IMR-90 (cell line): ENCODE measurements around the gene MARCO. TPM values are rescaled to one million over a fixed set of nuclear protein-coding genes. Genes with fewer than 3 reads are reported as not detected.
"Not testable (repeated sequence)": the region's sequence is repeated elsewhere in the genome, so short reads cannot be mapped to it uniquely, and the experiment has no call there.

Experiments
- ATAC-seq: fragments of 200-7000 bp; cut with Tn5 transposase; 2 replicates; pipeline ENCODE4 v1.9.1; 2020; ENCODE audit warnings: low read depth, mild to moderate bottlenecking, moderate library complexity
- BruUV-seq: library from RNA; stranded (reverse); fragments of 400-500 nt; replicated peaks from 2 replicates; lab custom pipeline; 2021; lab: Mats Ljungman, UMichigan
- CTCF ChIA-PET: fragments of 300-600 bp; formaldehyde crosslinking; extraction: SDS; loops from one replicate; lab custom pipeline; 2021; ENCODE audit warnings: antibody characterized with exemption; lab: Yijun Ruan, JAX
- POLR2A ChIA-PET: fragments of 300-600 bp; sonication (Branson Sonifier 250); formaldehyde crosslinking; loops from one replicate; lab custom pipeline; 2022; ENCODE audit warnings: antibody characterized with exemption; ENCODE audit not compliant: unreplicated experiment; lab: Charles Lee
- DNase-seq: peaks from one replicate; pipeline ENCODE4 v3.0.0; 2013
- H2AFZ ChIP-seq: replicated peaks from 2 replicates; pipeline ENCODE3; 2013; ENCODE audit warnings: low read length, mild to moderate bottlenecking; ENCODE audit not compliant: poor library complexity
- H2AK5ac ChIP-seq: 2 replicates; pipeline ENCODE4 v1.6.1; 2013; ENCODE audit warnings: low read depth, low read length, inconsistent platforms
- H2AK9ac ChIP-seq: replicated peaks from 2 replicates; pipeline ENCODE3; 2013; ENCODE audit warnings: mild to moderate bottlenecking, low read depth, low read length, moderate library complexity; ENCODE audit not compliant: poor library complexity
- H2BK120ac ChIP-seq: 2 replicates; pipeline ENCODE4 v1.6.1; 2013; ENCODE audit warnings: low read depth, low read length, inconsistent platforms
- H2BK15ac ChIP-seq: 3 replicates; pipeline ENCODE4 v1.6.1; 2013; ENCODE audit warnings: low read depth, low read length, inconsistent platforms
- H2BK20ac ChIP-seq: 2 replicates; pipeline ENCODE4 v1.6.1; 2013; ENCODE audit warnings: low read depth, mild to moderate bottlenecking, inconsistent platforms, low read length, moderate library complexity
- H2BK5ac ChIP-seq: 2 replicates; pipeline ENCODE4 v1.6.1; 2013; ENCODE audit warnings: mild to moderate bottlenecking, low read depth, low read length, inconsistent platforms; ENCODE audit not compliant: poor library complexity, severe bottlenecking
- H3K14ac ChIP-seq: replicated peaks from 2 replicates; pipeline ENCODE4 v1.6.1; 2013; ENCODE audit warnings: low read depth, low read length, inconsistent platforms
- H3K18ac ChIP-seq: 2 replicates; pipeline ENCODE4 v1.6.1; 2013; ENCODE audit warnings: low read depth, low read length, control low read depth
- H3K23ac ChIP-seq: 2 replicates; pipeline ENCODE4 v1.6.1; 2013; ENCODE audit warnings: low read depth, low read length, inconsistent platforms
- H3K27ac ChIP-seq: 2 replicates; pipeline ENCODE4 v1.5.1; 2013; ENCODE audit warnings: mild to moderate bottlenecking, control low read depth, low read length; ENCODE audit not compliant: insufficient read depth
- H3K27me3 ChIP-seq: 2 replicates; pipeline ENCODE4 v1.6.1; 2013; ENCODE audit warnings: low read length; ENCODE audit not compliant: control insufficient read depth, insufficient read depth
- H3K36me3 ChIP-seq: 2 replicates; pipeline ENCODE4 v1.6.1; 2013; ENCODE audit warnings: low read length, mixed read lengths; ENCODE audit not compliant: control insufficient read depth, insufficient read depth
- H3K4ac ChIP-seq: 2 replicates; pipeline ENCODE4 v1.6.1; 2013; ENCODE audit warnings: low read depth, low read length, inconsistent platforms
- H3K4me1 ChIP-seq: 2 replicates; pipeline ENCODE4 v1.6.1; 2013; ENCODE audit warnings: low read length, mixed read lengths; ENCODE audit not compliant: control insufficient read depth, insufficient read depth
- H3K4me2 ChIP-seq: 2 replicates; pipeline ENCODE4 v1.6.1; 2013; ENCODE audit warnings: low read depth, mild to moderate bottlenecking, control low read depth, low read length, moderate library complexity
- H3K4me3 ChIP-seq: 2 replicates; pipeline ENCODE4 v1.5.1; 2013; ENCODE audit warnings: low read depth, mild to moderate bottlenecking, control low read depth, low read length, moderate library complexity; ENCODE audit not compliant: insufficient read depth
- H3K56ac ChIP-seq: 2 replicates; pipeline ENCODE4 v1.6.1; 2013; ENCODE audit warnings: low read length, inconsistent platforms; ENCODE audit not compliant: insufficient read depth; ENCODE audit errors: extremely low read depth
- H3K79me1 ChIP-seq, 2 experiments: 2 replicates each; pipeline ENCODE4 v1.6.1; 2013; ENCODE audit warnings: low read length in 2 of 2, inconsistent platforms in 1 of 2, low read depth in 1 of 2
- H3K9ac ChIP-seq: 2 replicates; pipeline ENCODE4 v1.6.1; 2013; ENCODE audit warnings: low read depth, low read length, control low read depth
- H3K9me1 ChIP-seq: 2 replicates; pipeline ENCODE4 v1.6.1; 2013; ENCODE audit warnings: low read length, inconsistent platforms; ENCODE audit not compliant: insufficient read depth
- H3K9me3 ChIP-seq: 2 replicates; pipeline ENCODE4 v1.6.1; 2013; ENCODE audit warnings: low read length; ENCODE audit not compliant: control insufficient read depth, insufficient read depth
- H4K20me1 ChIP-seq: 2 replicates; pipeline ENCODE4 v1.6.1; 2013; ENCODE audit warnings: low read length, inconsistent platforms; ENCODE audit not compliant: insufficient read depth
- H4K5ac ChIP-seq: 2 replicates; pipeline ENCODE4 v1.6.1; 2013; ENCODE audit warnings: mild to moderate bottlenecking, low read depth, low read length, control low read depth
- H4K8ac ChIP-seq, 2 experiments: 2 replicates each; pipeline ENCODE4 v1.6.1; 2013; ENCODE audit warnings: low read depth in 2 of 2, low read length in 2 of 2, control low read depth in 1 of 2, inconsistent platforms in 1 of 2
- H4K91ac ChIP-seq: 2 replicates; pipeline ENCODE4 v1.6.1; 2013; ENCODE audit warnings: low read depth, low read length, inconsistent platforms; ENCODE audit not compliant: insufficient read depth
- FOS ChIP-seq: fragments of 150-350 bp; IDR thresholded peaks from 2 replicates; pipeline ENCODE4 v1.6.1; 2016; ENCODE audit warnings: low read depth, low read length
- MAFK ChIP-seq: IDR thresholded peaks from 2 replicates; pipeline ENCODE4 v1.6.1; 2012; ENCODE audit warnings: low read depth, low read length, improper control_type of control experiment
- MAZ ChIP-seq: IDR thresholded peaks from 2 replicates; pipeline ENCODE4 v1.6.1; 2012; ENCODE audit warnings: low read depth, mild to moderate bottlenecking, low read length, improper control_type of control experiment, moderate library complexity, borderline replicate concordance
- RCOR1 ChIP-seq: IDR thresholded peaks from 2 replicates; pipeline ENCODE4 v1.6.1; 2012; ENCODE audit warnings: mild to moderate bottlenecking, low read length, improper control_type of control experiment; ENCODE audit not compliant: insufficient replicate concordance
- RFX5 ChIP-seq: IDR thresholded peaks from 2 replicates; pipeline ENCODE4 v1.8.0; 2012; ENCODE audit warnings: low read depth, mild to moderate bottlenecking, low read length, moderate library complexity
- USF2 ChIP-seq: fragments of 150-350 bp; IDR thresholded peaks from 2 replicates; pipeline ENCODE4 v1.6.1; 2017; ENCODE audit warnings: mild to moderate bottlenecking, antibody characterized with exemption, low read length, low read depth
- WGBS, 2 experiments: methylation state at CpG; one replicate each; pipeline versions ENCODE4 v1.1.5 to v1.1.7; 2013; ENCODE audit warnings: missing lambda C conversion rate in 2 of 2; ENCODE audit not compliant: insufficient read length in 1 of 2; ENCODE audit errors: extremely low coverage in 2 of 2; 5-methylcytosine and 5-hydroxymethylcytosine counted together
- dilution Hi-C: fragments of 300-500 bp; cut with HindIII; formaldehyde crosslinking; loops from one replicate; pipeline ENCODE4 v1.14.3; 2018; ENCODE audit warnings: low sequenced_read_pairs; ENCODE audit not compliant: unreplicated experiment
- in situ Hi-C: fragments of 300-500 bp; cut with MboI; formaldehyde crosslinking; loops from 3 replicates; pipeline ENCODE4 v1.14.3; 2019; ENCODE audit warnings: low sequenced_read_pairs, inconsistent platforms, mixed read lengths
- intact Hi-C: fragments of 100-400 bp; cut with micrococcal nuclease; formaldehyde crosslinking; loops from 2 replicates; pipeline ENCODE4 v1.10.0; 2022
- polyA plus RNA-seq, 3 experiments: library from polyadenylated mRNA; depleted of rRNA; stranded (reverse); fragments of >200 nt; gene quantifications; 2 replicates each; pipeline ENCODE4 v1.2.3, GENCODE V29; 2012; ENCODE audit warnings: low replicate concordance in 1 of 3
- total RNA-seq: library from RNA; depleted of rRNA; stranded (reverse); fragments of >200 nt; gene quantifications from 2 replicates; pipeline ENCODE4 v1.2.3, GENCODE V29; 2012

The MARCO gene
- total and polyA plus RNA-seq, 2 of the 4 experiments (the other 2 are of a cell fraction) = not detected

- H3K9me3 ChIP-seq = no peaks in the 10 kb centered on the region
- TF ChIP-seq MAFK (no peak), MAZ (no peak), USF2 (no peak), RCOR1 (no peak), FOS (no peak), RFX5 (no peak)
- no peak overlapping the region for H2AK9ac ChIP-seq
- H3K27ac ChIP-seq = no peak overlapping the region
- no peak for DNase-seq
- no peak overlapping the region for H4K8ac ChIP-seq
- ChIA-PET POLR2A (no interaction called here), CTCF (no interaction called here)
- no peak overlapping the region for H2BK20ac ChIP-seq
- H4K5ac ChIP-seq = no peak overlapping the region
- dilution Hi-C loops (no loop called here), intact Hi-C loops (no loop called here), in situ Hi-C loops (no loop called here)
- H3K27me3 ChIP-seq = no peaks in the 10 kb centered on the region
- no peak overlapping the region for H4K91ac ChIP-seq
- H2AFZ ChIP-seq = no peak overlapping the region
- H3K4me2 ChIP-seq = no peak overlapping the region
- no peak overlapping the region for H3K56ac ChIP-seq
- no peak overlapping the region for H3K4me3 ChIP-seq
- H3K4ac ChIP-seq = no peak overlapping the region
- H3K9me1 ChIP-seq = no peaks in the 10 kb centered on the region
- H2BK15ac ChIP-seq = no peak overlapping the region
- no peaks in the 10 kb centered on the region for H4K20me1 ChIP-seq
- no peak overlapping the region for H3K23ac ChIP-seq
- no CpG with 5 or more reads among the region's 3 CpGs for WGBS, 2 experiments
- no TSS peak for BruUV-seq
- H3K79me1 ChIP-seq = no peaks in the 10 kb centered on the region
- H3K18ac ChIP-seq = no peak overlapping the region
- H2AK5ac ChIP-seq = no peak overlapping the region
- no peak overlapping the region for H3K14ac ChIP-seq
- ATAC-seq = no peak
- H3K4me1 ChIP-seq = no peaks in the 10 kb centered on the region
- H3K36me3 ChIP-seq = no peaks in the 10 kb centered on the region
- H3K9ac ChIP-seq = no peak overlapping the region
- H2BK120ac ChIP-seq = no peak overlapping the region
- H2BK5ac ChIP-seq = no peak overlapping the region
Measured at GRCh38 chr2:118945881-118946280, 3.9 kb downstream of the MARCO start.

- H3K4me1 ChIP-seq, BruUV-seq, H3K79me1 ChIP-seq, H4K8ac ChIP-seq, H3K27me3 ChIP-seq, H3K14ac ChIP-seq, H2BK15ac ChIP-seq, intact Hi-C loops, H2AK5ac ChIP-seq, H2BK120ac ChIP-seq, H3K23ac ChIP-seq, H4K20me1 ChIP-seq, DNase-seq, H3K9ac ChIP-seq, POLR2A ChIA-PET, H3K9me1 ChIP-seq, H3K56ac ChIP-seq, H2BK5ac ChIP-seq, H2AK9ac ChIP-seq, H3K4ac ChIP-seq, H3K9me3 ChIP-seq, H2BK20ac ChIP-seq, H3K4me2 ChIP-seq, H3K36me3 ChIP-seq, H4K5ac ChIP-seq, ATAC-seq, H3K18ac ChIP-seq, dilution Hi-C loops, H3K4me3 ChIP-seq, H4K91ac ChIP-seq, H3K27ac ChIP-seq, CTCF ChIA-PET, in situ Hi-C loops, H2AFZ ChIP-seq: not testable (repeated sequence)
- WGBS, 2 experiments = no CpG with 5 or more reads among the region's 3 CpGs
Measured at GRCh38 chr2:118948266-118948665, 6.3 kb downstream of the MARCO start.
